CD14-positive monocyte (primary cell): ENCODE data around the gene CACNA2D1. TPM values are rescaled to one million over a fixed set of nuclear protein-coding genes. Genes with fewer than 3 reads are reported as not detected.

Experiments
- DNase-seq, 3 donors: peaks; one replicate each; pipeline ENCODE4 v3.0.0-alpha.2; 2011 to 2022
- H2AFZ ChIP-seq: 2 replicates; pipeline ENCODE4 v1.6.0; 2012; ENCODE audit warnings: mild to moderate bottlenecking, low read depth, low read length, inconsistent platforms; ENCODE audit not compliant: insufficient read depth, poor library complexity, severe bottlenecking
- H3K27ac ChIP-seq, 2 donors: 1 replicate in 1 of 2; 2 replicates in 1 of 2; pipeline ENCODE4 v1.5.1; 2012 to 2013; ENCODE audit warnings: low read length in 2 of 2, control low read depth in 1 of 2, inconsistent platforms in 1 of 2, low read depth in 1 of 2, mild to moderate bottlenecking in 1 of 2
- H3K27me3 ChIP-seq, 2 donors: one replicate each; pipeline versions ENCODE4 v1.6.0 to v1.6.1; 2011 to 2013; ENCODE audit warnings: low read length in 2 of 2; ENCODE audit not compliant: control insufficient read depth in 2 of 2, insufficient read depth in 2 of 2
- H3K36me3 ChIP-seq, 2 donors: replicated peaks in 1 of 2; 1 replicate in 1 of 2; 2 replicates in 1 of 2; pipeline versions ENCODE4 v1.5.1 to v1.6.1; 2012 to 2013; ENCODE audit warnings: low read length in 2 of 2, control low read depth in 1 of 2, inconsistent platforms in 1 of 2, mild to moderate bottlenecking in 1 of 2; ENCODE audit not compliant: insufficient read depth in 2 of 2, control insufficient read depth in 1 of 2
- H3K4me1 ChIP-seq, 2 donors: 1 replicate in 1 of 2; 2 replicates in 1 of 2; pipeline versions ENCODE4 v1.5.1 to v1.6.1; 2012 to 2013; ENCODE audit warnings: low read length in 2 of 2, control low read depth in 1 of 2, inconsistent platforms in 1 of 2, mild to moderate bottlenecking in 1 of 2, moderate library complexity in 1 of 2; ENCODE audit not compliant: insufficient read depth in 2 of 2, control insufficient read depth in 1 of 2
- H3K4me2 ChIP-seq: replicated peaks from 2 replicates; pipeline ENCODE3; 2012; ENCODE audit warnings: low read length, moderate library complexity, mild to moderate bottlenecking; ENCODE audit not compliant: poor library complexity, severe bottlenecking; ENCODE audit errors: extremely low read depth
- H3K4me3 ChIP-seq, 3 experiments: fragments of 200-600 bp in 1 of 3; sonication (generic) in 1 of 3; replicated peaks in 1 of 3; 1 replicate in 2 of 3; 2 replicates in 1 of 3; pipeline ENCODE4 v1.5.1; 2011 to 2013; ENCODE audit warnings: low read length in 3 of 3, mild to moderate bottlenecking in 3 of 3, control low read depth in 2 of 3, low read depth in 2 of 3, inconsistent platforms in 1 of 3, moderate library complexity in 1 of 3
- H3K79me2 ChIP-seq: 2 replicates; pipeline ENCODE4 v1.6.0; 2012; ENCODE audit warnings: mild to moderate bottlenecking, control low read depth, inconsistent platforms, low read length, moderate library complexity; ENCODE audit not compliant: insufficient read depth
- H3K9ac ChIP-seq: 2 replicates; pipeline ENCODE4 v1.6.0; 2017; ENCODE audit warnings: low read length, mild to moderate bottlenecking; ENCODE audit not compliant: insufficient read depth, poor library complexity, severe bottlenecking
- H3K9me3 ChIP-seq, 2 donors: replicated peaks in 1 of 2; 1 replicate in 1 of 2; 2 replicates in 1 of 2; pipeline versions ENCODE4 v1.5.1 to v1.6.1; 2012 to 2013; ENCODE audit warnings: low read length in 2 of 2, control low read depth in 1 of 2; ENCODE audit not compliant: control insufficient read depth in 1 of 2, insufficient read depth in 1 of 2
- H4K20me1 ChIP-seq: 2 replicates; pipeline ENCODE4 v1.6.0; 2012; ENCODE audit warnings: mild to moderate bottlenecking, low read length, control low read depth, moderate library complexity; ENCODE audit not compliant: insufficient read depth
- H3K27ac Mint-ChIP-seq, 7 donors: one replicate each; pipeline ENCODE4 v1.8.0; 2020; ENCODE audit warnings: mild to moderate bottlenecking in 7 of 7, mixed read lengths in 7 of 7, moderate library complexity in 6 of 7, inconsistent platforms in 2 of 7
- H3K27me3 Mint-ChIP-seq, 3 donors: one replicate each; pipeline ENCODE4 v1.8.0; 2021 to 2022; ENCODE audit warnings: low read depth in 3 of 3, mild to moderate bottlenecking in 3 of 3, mixed read lengths in 3 of 3, moderate library complexity in 3 of 3, inconsistent platforms in 1 of 3
- H3K36me3 Mint-ChIP-seq, 2 donors: one replicate each; pipeline ENCODE4 v1.8.0; 2020; ENCODE audit warnings: mixed read lengths in 2 of 2, inconsistent platforms in 1 of 2, mild to moderate bottlenecking in 1 of 2
- H3K4me1 Mint-ChIP-seq: one replicate; pipeline ENCODE4 v1.8.0; 2020; ENCODE audit warnings: mild to moderate bottlenecking, mixed read lengths
- H3K4me3 Mint-ChIP-seq, 2 donors: one replicate each; pipeline ENCODE4 v1.8.0; 2020; ENCODE audit warnings: mild to moderate bottlenecking in 2 of 2, mixed read lengths in 2 of 2, moderate library complexity in 1 of 2
- H3K9me3 Mint-ChIP-seq, 7 donors: one replicate each; pipeline ENCODE4 v1.8.0; 2020 to 2022; ENCODE audit warnings: mixed read lengths in 7 of 7, mild to moderate bottlenecking in 6 of 7, moderate library complexity in 6 of 7, inconsistent platforms in 2 of 7
- WGBS: methylation state at CpG from one replicate; pipeline ENCODE4 v1.1.5; 2013; ENCODE audit warnings: missing lambda C conversion rate; ENCODE audit not compliant: insufficient coverage; 5-methylcytosine and 5-hydroxymethylcytosine counted together
- intact Hi-C, 2 donors: fragments of 100-400 bp; cut with micrococcal nuclease; formaldehyde crosslinking; loops; one replicate each; pipeline versions ENCODE4 v1.15.0 to v1.15.1; 2023
- polyA minus RNA-seq: library from RNA; depleted of rRNA, polyadenylated mRNA; stranded (reverse); fragments of >200 nt; gene quantifications from 2 replicates; pipeline ENCODE4 v1.2.3, GENCODE V29; 2012
- polyA plus RNA-seq, 3 donors: library from polyadenylated mRNA; depleted of rRNA in 1 of 3; unstranded in 2 of 3; stranded (reverse) in 1 of 3; fragments of 300-500 nt in 2 of 3; fragments of >200 nt in 1 of 3; fragmentation: Illumina TruSeq in 2 of 3; gene quantifications; 1 replicate in 2 of 3; 2 replicates in 1 of 3; pipeline ENCODE4 v1.2.3, GENCODE V29; 2012 to 2021
- total RNA-seq, 12 experiments: library from RNA in 1 of 12; stranded (reverse) in 1 of 12; fragments of 120-200 nt in 1 of 12; gene quantifications; one replicate each; pipeline ENCODE4 v1.2.4 and lab custom pipeline; 2013 to 2026; ENCODE audit warnings: mixed read lengths in 6 of 12, inconsistent platforms in 1 of 12
- TF ChIP-seq, protein P1 (sequence below): fragments of 200-600 bp; IDR thresholded peaks from one replicate; pipeline ENCODE4 v1.8.0; 2022; ENCODE audit warnings: antibody characterized with exemption, mild to moderate bottlenecking

The CACNA2D1 gene
- total RNA-seq (2013) = 0.56 TPM
- under 1 TPM in 1 of 3 donors, not detected in 2; 0.02 TPM for polyA plus RNA-seq
- polyA minus RNA-seq = not detected in 2 replicates
- 0 to 19.3 (median 0.23) reads per million in 11 experiments for total RNA-seq (lab: John Stamatoyannopoulos, UW)

DNA sequence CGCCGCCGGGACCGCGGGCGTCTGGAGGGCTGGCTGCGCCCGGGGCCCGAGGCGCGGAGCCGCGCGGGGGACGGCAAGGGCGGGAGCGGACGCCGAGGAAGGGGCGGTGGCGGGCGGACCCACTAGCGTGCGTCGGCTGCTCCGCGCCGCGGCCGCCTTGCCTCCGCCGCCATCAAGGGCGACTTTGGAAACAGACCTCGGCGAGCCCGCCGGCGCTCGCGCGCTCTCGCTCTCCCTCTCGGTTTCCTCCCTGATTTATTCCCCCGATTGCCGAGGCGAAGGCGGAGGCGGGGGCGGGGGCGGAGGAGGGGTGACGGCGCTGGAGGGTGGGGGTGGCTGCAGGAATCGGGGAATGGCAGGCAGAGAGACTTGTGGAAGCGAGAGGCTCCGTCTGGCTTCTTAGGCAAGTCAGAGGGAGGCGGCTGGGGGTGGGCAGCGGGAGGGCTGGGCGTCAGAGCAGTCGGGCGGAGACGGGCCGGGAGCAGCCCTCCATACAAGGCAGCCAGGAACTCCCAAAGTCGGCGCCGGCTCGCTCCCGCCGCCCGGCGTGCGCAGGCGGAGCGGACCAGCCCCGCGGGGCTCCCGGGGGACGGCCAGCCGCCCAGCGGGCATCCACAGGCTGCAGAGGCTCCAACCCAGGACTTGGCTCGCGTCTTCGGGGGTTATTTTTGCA lies at the start of gene CACNA2D1:
TSS of gene CACNA2D1 (minus strand) at position 231 of the 673 bp plus-strand sequence.
- Histone ChIP-seq H4K20me1 (no peaks in the 10 kb centered on the region), H3K36me3 (no peaks in the 10 kb centered on the region), H3K27me3 (peaks cover 52 to 70% of the 10 kb centered on the region in 2 donors), H2AFZ (peak within 1 kb of the TSS; percentile 47), H3K27ac (no peak within 1 kb of the TSS), H3K9me3 (peaks cover 0 to 22% of the 10 kb centered on the region in 2 donors), H3K4me1 (peaks cover 0 to 7% of the 10 kb centered on the region in 2 donors), H3K79me2 (no peaks in the 10 kb centered on the region), H3K4me2 (peak within 1 kb of the TSS; percentile 42), H3K9ac (no peak within 1 kb of the TSS), H3K4me3 (peak within 1 kb of the TSS in 1 of 3 experiments; percentile 54)
- TF ChIP-seq, protein P1, sequence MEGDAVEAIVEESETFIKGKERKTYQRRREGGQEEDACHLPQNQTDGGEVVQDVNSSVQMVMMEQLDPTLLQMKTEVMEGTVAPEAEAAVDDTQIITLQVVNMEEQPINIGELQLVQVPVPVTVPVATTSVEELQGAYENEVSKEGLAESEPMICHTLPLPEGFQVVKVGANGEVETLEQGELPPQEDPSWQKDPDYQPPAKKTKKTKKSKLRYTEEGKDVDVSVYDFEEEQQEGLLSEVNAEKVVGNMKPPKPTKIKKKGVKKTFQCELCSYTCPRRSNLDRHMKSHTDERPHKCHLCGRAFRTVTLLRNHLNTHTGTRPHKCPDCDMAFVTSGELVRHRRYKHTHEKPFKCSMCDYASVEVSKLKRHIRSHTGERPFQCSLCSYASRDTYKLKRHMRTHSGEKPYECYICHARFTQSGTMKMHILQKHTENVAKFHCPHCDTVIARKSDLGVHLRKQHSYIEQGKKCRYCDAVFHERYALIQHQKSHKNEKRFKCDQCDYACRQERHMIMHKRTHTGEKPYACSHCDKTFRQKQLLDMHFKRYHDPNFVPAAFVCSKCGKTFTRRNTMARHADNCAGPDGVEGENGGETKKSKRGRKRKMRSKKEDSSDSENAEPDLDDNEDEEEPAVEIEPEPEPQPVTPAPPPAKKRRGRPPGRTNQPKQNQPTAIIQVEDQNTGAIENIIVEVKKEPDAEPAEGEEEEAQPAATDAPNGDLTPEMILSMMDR = no peak
- WGBS = under 1% methylated on average over 66 of the region's 82 CpGs
- H3K27ac Mint-ChIP-seq = no peak within 1 kb of the TSS
- peak within 1 kb of the TSS; percentile 64 to 87 for H3K4me3 Mint-ChIP-seq
- peaks cover 8% of the 10 kb centered on the region for H3K4me1 Mint-ChIP-seq
- peaks cover 0 to 4% of the 10 kb centered on the region in 2 donors for H3K36me3 Mint-ChIP-seq
- intact Hi-C loops = no loop called here
- H3K9me3 Mint-ChIP-seq = peaks cover 0 to 10% (median 3%) of the 10 kb centered on the region in 7 donors
- no peak for DNase-seq
- H3K27me3 Mint-ChIP-seq = peaks cover 40 to 65% (median 53%) of the 10 kb centered on the region in 3 donors

DNA sequence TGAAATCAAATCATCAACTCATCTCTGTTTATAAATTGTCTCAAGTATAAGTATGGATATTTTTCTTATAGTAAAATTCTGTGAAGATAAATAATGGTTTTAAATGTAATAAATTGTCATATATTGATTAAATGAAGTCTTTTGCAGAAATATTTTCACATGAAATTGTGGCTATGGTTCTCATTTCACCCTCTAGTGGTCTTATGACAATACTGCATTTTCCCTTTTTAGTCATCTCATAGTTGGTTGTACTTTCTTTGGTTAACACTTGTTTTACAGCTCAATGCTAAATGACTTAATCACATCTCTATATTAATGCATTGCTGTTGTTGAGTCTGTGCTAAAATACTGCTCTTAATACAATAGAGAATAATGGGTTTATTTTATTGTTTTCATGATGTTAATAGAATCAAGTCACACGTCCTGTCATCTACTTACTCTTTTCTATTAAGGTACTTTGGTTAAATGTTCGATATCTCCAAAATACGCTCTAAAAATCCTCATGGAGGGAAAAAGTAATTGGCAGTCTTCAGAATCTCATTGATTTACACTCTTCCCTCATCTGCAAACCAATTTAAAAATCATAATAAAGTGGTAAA lies 38.0 kb upstream of the CACNA2D1 start:
- Histone ChIP-seq H3K4me2 (no peak overlapping the region), H3K36me3 (no peaks in the 10 kb centered on the region), H3K79me2 (no peaks in the 10 kb centered on the region), H3K4me3 (no peak overlapping the region), H3K9ac (no peak overlapping the region), H3K9me3 (no peaks in the 10 kb centered on the region), H3K4me1 (no peaks in the 10 kb centered on the region), H3K27me3 (no peaks in the 10 kb centered on the region), H2AFZ (no peak overlapping the region), H3K27ac (no peak overlapping the region), H4K20me1 (no peaks in the 10 kb centered on the region)
- DNase-seq = no peak
- H3K4me3 Mint-ChIP-seq = no peak overlapping the region
- no peaks in the 10 kb centered on the region for H3K27me3 Mint-ChIP-seq
- TF ChIP-seq, protein P1 = peak; percentile 70
- no CpG with 5 or more reads among the region's 3 CpGs for WGBS
- peaks cover 0 to 4% (median 0%) of the 10 kb centered on the region in 7 donors for H3K9me3 Mint-ChIP-seq
- no peaks in the 10 kb centered on the region for H3K36me3 Mint-ChIP-seq
- no peak overlapping the region for H3K27ac Mint-ChIP-seq
- intact Hi-C loops = no loop called here
- no peaks in the 10 kb centered on the region for H3K4me1 Mint-ChIP-seq
